Activated naive CD8-positive, alpha-beta T cell treated with anti-CD3 and anti-CD28 coated beads, Interleukin-2, amount 50 U/mL, for 24 hours (primary cell): ENCODE measurements around the gene LRRC25.
"Not testable (repeated sequence)": the region's sequence is repeated elsewhere in the genome, so short reads cannot be mapped to it uniquely, and the experiment has no call there.

Experiments
- ATAC-seq: fragments of 150-1000 bp; cut with Tn5 transposase; one replicate; pipeline ENCODE4 v1.10.0; 2021
- DNase-seq: peaks from one replicate; pipeline ENCODE4 v3.0.0; 2021
- H3K27ac Mint-ChIP-seq: one replicate; pipeline ENCODE4 v1.8.0; 2021; ENCODE audit warnings: mild to moderate bottlenecking, mixed read lengths
- H3K27me3 Mint-ChIP-seq: one replicate; pipeline ENCODE4 v1.8.0; 2021; ENCODE audit warnings: mixed read lengths
- H3K36me3 Mint-ChIP-seq: one replicate; pipeline ENCODE4 v1.8.0; 2021; ENCODE audit warnings: low read depth, mixed read lengths
- H3K4me1 Mint-ChIP-seq: one replicate; pipeline ENCODE4 v1.8.0; 2021; ENCODE audit warnings: mixed read lengths
- H3K4me3 Mint-ChIP-seq: one replicate; pipeline ENCODE4 v1.8.0; 2021; ENCODE audit warnings: mild to moderate bottlenecking, moderate library complexity, mixed read lengths
- H3K9me3 Mint-ChIP-seq: one replicate; pipeline ENCODE4 v1.8.0; 2021; ENCODE audit warnings: mixed read lengths

Gene LRRC25

GRCh38 chr19:18388960-18389725 lies 8.3 kb downstream of the LRRC25 start:
- H3K27me3 Mint-ChIP-seq, result peaks cover 53% of the 10 kb centered on the region
- no peak for ATAC-seq
- DNase-seq, result no peak
- peak overlapping the region; percentile 9 for H3K4me3 Mint-ChIP-seq
- H3K4me1 Mint-ChIP-seq, result peaks cover 11% of the 10 kb centered on the region
- no peaks in the 10 kb centered on the region for H3K36me3 Mint-ChIP-seq
- no peak overlapping the region for H3K27ac Mint-ChIP-seq
- no peaks in the 10 kb centered on the region for H3K9me3 Mint-ChIP-seq

- peaks cover 8% of the 10 kb centered on the region for H3K4me1 Mint-ChIP-seq
- H3K36me3 Mint-ChIP-seq, result no peaks in the 10 kb centered on the region
Measured at GRCh38 chr19:18388100-18388959, 9.1 kb downstream of the LRRC25 start.

GRCh38 chr19:18386543-18387271 lies 10.7 kb downstream of the LRRC25 start:
- Mint-ChIP-seq H3K4me1 (peaks cover 8% of the 10 kb centered on the region), H3K27ac (no peak overlapping the region), H3K27me3 (peaks cover 61% of the 10 kb centered on the region), H3K36me3 (no peaks in the 10 kb centered on the region), H3K4me3 (no peak overlapping the region), H3K9me3 (no peaks in the 10 kb centered on the region)
- ATAC-seq, result no peak
- no peak for DNase-seq

More at GRCh38 chr19:18388100-18388959, 9.1 kb downstream of the LRRC25 start:
- H3K27ac Mint-ChIP-seq, result no peak overlapping the region
- H3K4me3 Mint-ChIP-seq, result peak overlapping the region; percentile 67
- H3K27me3 Mint-ChIP-seq, result peaks cover 53% of the 10 kb centered on the region
- DNase-seq (peak; percentile 88), ATAC-seq (peak; percentile 85)
- no peaks in the 10 kb centered on the region for H3K9me3 Mint-ChIP-seq

- H3K4me1 Mint-ChIP-seq, result peaks cover 8% of the 10 kb centered on the region
- H3K9me3 Mint-ChIP-seq, result no peaks in the 10 kb centered on the region
- H3K4me3 Mint-ChIP-seq, result no peak within 1 kb of the TSS
- ATAC-seq (no peak), DNase-seq (peak; percentile 55)
- H3K27me3 Mint-ChIP-seq, result peaks cover 58% of the 10 kb centered on the region
- no peaks in the 10 kb centered on the region for H3K36me3 Mint-ChIP-seq
- H3K27ac Mint-ChIP-seq, result no peak within 1 kb of the TSS
Measured at GRCh38 chr19:18385675-18386542, 11.5 kb downstream of the LRRC25 start, which contains the start of gene GDF15. TSS of gene GDF15 (plus strand) at chr19:18386158. CDS start at chr19:18386190, 32 bp downstream.

- peaks cover 8% of the 10 kb centered on the region for H3K4me1 Mint-ChIP-seq
- no peak overlapping the region for H3K27ac Mint-ChIP-seq
- ATAC-seq (no peak), DNase-seq (no peak)
- no peaks in the 10 kb centered on the region for H3K36me3 Mint-ChIP-seq
- H3K4me3 Mint-ChIP-seq, result no peak overlapping the region
- peaks cover 54% of the 10 kb centered on the region for H3K27me3 Mint-ChIP-seq
- H3K9me3 Mint-ChIP-seq, result no peaks in the 10 kb centered on the region
Measured at GRCh38 chr19:18385359-18385674, 12.1 kb downstream of the LRRC25 start.

- H3K4me3 Mint-ChIP-seq, result no peak overlapping the region
- H3K27ac Mint-ChIP-seq, result no peak overlapping the region
- H3K36me3 Mint-ChIP-seq, result no peaks in the 10 kb centered on the region
- H3K9me3 Mint-ChIP-seq, result no peaks in the 10 kb centered on the region
- H3K27me3 Mint-ChIP-seq, result peaks cover 56% of the 10 kb centered on the region
- ATAC-seq (no peak), DNase-seq (no peak)
- H3K4me1 Mint-ChIP-seq, result peaks cover 8% of the 10 kb centered on the region
Measured at GRCh38 chr19:18384775-18385174, 12.6 kb downstream of the LRRC25 start.

GRCh38 chr19:18383622-18384021 lies 13.8 kb downstream of the LRRC25 start:
- not testable (repeated sequence) for H3K9me3 Mint-ChIP-seq, H3K36me3 Mint-ChIP-seq, ATAC-seq, H3K4me1 Mint-ChIP-seq, H3K4me3 Mint-ChIP-seq, H3K27ac Mint-ChIP-seq, DNase-seq
- peaks cover 48% of the 10 kb centered on the region for H3K27me3 Mint-ChIP-seq

GRCh38 chr19:18380843-18381242 lies 16.6 kb downstream of the LRRC25 start:
- peaks cover 25% of the 10 kb centered on the region for H3K27me3 Mint-ChIP-seq
- H3K27ac Mint-ChIP-seq, result no peak overlapping the region
- DNase-seq (no peak), ATAC-seq (no peak)
- no peaks in the 10 kb centered on the region for H3K4me1 Mint-ChIP-seq
- no peak overlapping the region for H3K4me3 Mint-ChIP-seq
- no peaks in the 10 kb centered on the region for H3K36me3 Mint-ChIP-seq
- no peaks in the 10 kb centered on the region for H3K9me3 Mint-ChIP-seq

GRCh38 chr19:18379803-18380747 lies 17.3 kb downstream of the LRRC25 start:
- Mint-ChIP-seq H3K9me3 (no peaks in the 10 kb centered on the region), H3K4me3 (no peak overlapping the region), H3K27me3 (peaks cover 17% of the 10 kb centered on the region), H3K36me3 (no peaks in the 10 kb centered on the region), H3K27ac (no peak overlapping the region), H3K4me1 (no peaks in the 10 kb centered on the region)
- no peak for DNase-seq
- no peak for ATAC-seq

GRCh38 chr19:18377026-18377425 lies 20.4 kb downstream of the LRRC25 start:
- peaks cover 15% of the 10 kb centered on the region for H3K4me1 Mint-ChIP-seq
- no peak for ATAC-seq
- no peaks in the 10 kb centered on the region for H3K9me3 Mint-ChIP-seq
- H3K4me3 Mint-ChIP-seq, result no peak overlapping the region
- H3K27me3 Mint-ChIP-seq, result peaks cover 13% of the 10 kb centered on the region
- no peaks in the 10 kb centered on the region for H3K36me3 Mint-ChIP-seq
- DNase-seq, result no peak
- H3K27ac Mint-ChIP-seq, result no peak overlapping the region

- Mint-ChIP-seq H3K36me3 (no peaks in the 10 kb centered on the region), H3K9me3 (no peaks in the 10 kb centered on the region), H3K27ac (peak overlapping the region; percentile 76), H3K4me1 (peaks cover 15% of the 10 kb centered on the region), H3K27me3 (peaks cover 9% of the 10 kb centered on the region), H3K4me3 (peak overlapping the region; percentile 27)
- ATAC-seq (peak; percentile 92), DNase-seq (peak; percentile 75)
Measured at GRCh38 chr19:18373892-18374629, 23.4 kb downstream of the LRRC25 start.

- peaks cover 15% of the 10 kb centered on the region for H3K4me1 Mint-ChIP-seq
- DNase-seq (no peak), ATAC-seq (no peak)
- peak overlapping the region; percentile 76 for H3K27ac Mint-ChIP-seq
- H3K36me3 Mint-ChIP-seq, result no peaks in the 10 kb centered on the region
- H3K9me3 Mint-ChIP-seq, result no peaks in the 10 kb centered on the region
- H3K27me3 Mint-ChIP-seq, result peaks cover 9% of the 10 kb centered on the region
- H3K4me3 Mint-ChIP-seq, result no peak overlapping the region
Measured at GRCh38 chr19:18373407-18373891, 24.0 kb downstream of the LRRC25 start.
